ENCODE measurements around the gene SUN3. TPM values are rescaled to one million over a fixed set of nuclear protein-coding genes. Genes with fewer than 3 reads are reported as not detected.
A peak's percentile ranks its signal among the peaks of the same experiment; 100 is the strongest.

Gene SUN3
- total RNA-seq, 1 experiment from 2014 or later, result not detected

DNA sequence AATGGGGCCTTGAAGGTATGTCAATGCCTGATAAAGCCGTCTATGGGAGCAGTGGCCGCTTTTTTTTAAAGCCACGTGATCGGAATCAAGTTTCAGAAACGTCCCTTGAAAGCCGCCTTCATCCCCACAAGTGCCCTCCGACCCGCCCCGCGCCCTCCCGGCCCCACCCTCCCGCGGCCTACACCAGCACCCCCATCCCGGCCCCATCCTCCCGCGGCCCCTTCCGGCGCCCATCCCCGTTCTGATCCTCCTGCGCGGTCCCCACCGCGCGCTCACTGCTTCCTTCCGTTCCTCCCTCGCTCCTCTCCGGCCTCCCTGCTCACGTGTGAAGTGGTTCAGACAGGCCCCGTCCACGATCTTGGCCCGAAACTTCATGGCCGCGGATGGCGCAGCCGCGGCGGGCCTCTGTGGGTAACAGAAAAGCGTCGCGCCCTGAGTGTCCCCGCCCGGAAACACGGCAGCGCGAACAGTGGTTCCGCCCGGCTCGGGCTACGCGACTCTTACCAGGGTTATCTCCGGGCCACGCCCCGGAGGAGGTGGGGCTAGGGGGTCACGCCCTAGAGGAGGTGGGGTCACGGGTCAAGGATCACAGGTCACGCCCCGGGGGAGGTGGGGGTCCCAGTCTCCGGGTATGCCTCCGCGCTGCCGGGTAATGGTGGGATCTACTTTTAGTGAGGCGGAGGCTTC lies 49.6 kb downstream of the SUN3 start, which contains the start of gene HUS1 (continued):
- TF ChIP-seq, protein P1, sequence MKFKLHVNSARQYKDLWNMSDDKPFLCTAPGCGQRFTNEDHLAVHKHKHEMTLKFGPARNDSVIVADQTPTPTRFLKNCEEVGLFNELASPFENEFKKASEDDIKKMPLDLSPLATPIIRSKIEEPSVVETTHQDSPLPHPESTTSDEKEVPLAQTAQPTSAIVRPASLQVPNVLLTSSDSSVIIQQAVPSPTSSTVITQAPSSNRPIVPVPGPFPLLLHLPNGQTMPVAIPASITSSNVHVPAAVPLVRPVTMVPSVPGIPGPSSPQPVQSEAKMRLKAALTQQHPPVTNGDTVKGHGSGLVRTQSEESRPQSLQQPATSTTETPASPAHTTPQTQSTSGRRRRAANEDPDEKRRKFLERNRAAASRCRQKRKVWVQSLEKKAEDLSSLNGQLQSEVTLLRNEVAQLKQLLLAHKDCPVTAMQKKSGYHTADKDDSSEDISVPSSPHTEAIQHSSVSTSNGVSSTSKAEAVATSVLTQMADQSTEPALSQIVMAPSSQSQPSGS (CRISPR knock-in tag; IDR thresholded peaks at IDR 0.05; ENCODE audit: borderline replicate concordance, low read depth), result no peak
- TF ChIP-seq, protein P2, sequence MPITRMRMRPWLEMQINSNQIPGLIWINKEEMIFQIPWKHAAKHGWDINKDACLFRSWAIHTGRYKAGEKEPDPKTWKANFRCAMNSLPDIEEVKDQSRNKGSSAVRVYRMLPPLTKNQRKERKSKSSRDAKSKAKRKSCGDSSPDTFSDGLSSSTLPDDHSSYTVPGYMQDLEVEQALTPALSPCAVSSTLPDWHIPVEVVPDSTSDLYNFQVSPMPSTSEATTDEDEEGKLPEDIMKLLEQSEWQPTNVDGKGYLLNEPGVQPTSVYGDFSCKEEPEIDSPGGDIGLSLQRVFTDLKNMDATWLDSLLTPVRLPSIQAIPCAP (CRISPR knock-in tag; IDR thresholded peaks at IDR 0.05), result peak; percentile 31; the same call in 1 of the 2 replicates
- TF ChIP-seq TEAD1 (CRISPR knock-in tag; IDR thresholded peaks at IDR 0.05) (no peak), ZNF317 (CRISPR knock-in tag; IDR thresholded peaks at IDR 0.05; ENCODE audit: borderline replicate concordance, low read depth) (no peak), IRF2 (CRISPR knock-in tag; IDR thresholded peaks at IDR 0.05; ENCODE audit: borderline replicate concordance, low read depth) (no peak), SP1 (CRISPR knock-in tag; conservative IDR thresholded peaks at IDR 0.05) (peak; percentile 98), CREB1 (CRISPR knock-in tag; IDR thresholded peaks at IDR 0.05) (peak; percentile 31; the same call in 1 of the 2 replicates), ZBTB21 (CRISPR knock-in tag; IDR thresholded peaks at IDR 0.05; ENCODE audit: borderline replicate concordance) (peak; percentile 41; the same call in 1 of the 2 replicates), JUN (CRISPR knock-in tag; IDR thresholded peaks at IDR 0.05) (no peak), ZNF138 (CRISPR knock-in tag; conservative IDR thresholded peaks at IDR 0.05) (no peak), ATF1 (CRISPR knock-in tag; IDR thresholded peaks at IDR 0.05) (no peak), ESRRA (CRISPR knock-in tag; IDR thresholded peaks at IDR 0.05; ENCODE audit: borderline replicate concordance) (no peak), NR3C1 (CRISPR knock-in tag; conservative IDR thresholded peaks at IDR 0.05; ENCODE audit: low read depth) (no peak), CBFB (CRISPR knock-in tag; IDR thresholded peaks at IDR 0.05; ENCODE audit: low read depth) (0 out of 2 replicates have a peak, but pooled peaks have one; percentile 85), E2F1 (CRISPR knock-in tag; IDR thresholded peaks at IDR 0.05) (no peak), SMAD4 (CRISPR knock-in tag; IDR thresholded peaks at IDR 0.05) (no peak), ZNF423 (CRISPR knock-in tag; IDR thresholded peaks at IDR 0.05) (no peak), NFATC4 (CRISPR knock-in tag; IDR thresholded peaks at IDR 0.05) (no peak), TEAD4 (CRISPR knock-in tag; IDR thresholded peaks at IDR 0.05) (no peak), ZNF671 (CRISPR knock-in tag; IDR thresholded peaks at IDR 0.05) (no peak)
- TF ChIP-seq, protein P3, sequence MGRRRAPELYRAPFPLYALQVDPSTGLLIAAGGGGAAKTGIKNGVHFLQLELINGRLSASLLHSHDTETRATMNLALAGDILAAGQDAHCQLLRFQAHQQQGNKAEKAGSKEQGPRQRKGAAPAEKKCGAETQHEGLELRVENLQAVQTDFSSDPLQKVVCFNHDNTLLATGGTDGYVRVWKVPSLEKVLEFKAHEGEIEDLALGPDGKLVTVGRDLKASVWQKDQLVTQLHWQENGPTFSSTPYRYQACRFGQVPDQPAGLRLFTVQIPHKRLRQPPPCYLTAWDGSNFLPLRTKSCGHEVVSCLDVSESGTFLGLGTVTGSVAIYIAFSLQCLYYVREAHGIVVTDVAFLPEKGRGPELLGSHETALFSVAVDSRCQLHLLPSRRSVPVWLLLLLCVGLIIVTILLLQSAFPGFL (CRISPR knock-in tag; IDR thresholded peaks at IDR 0.05; ENCODE audit: borderline replicate concordance), result no peak
- TF ChIP-seq, protein P4, sequence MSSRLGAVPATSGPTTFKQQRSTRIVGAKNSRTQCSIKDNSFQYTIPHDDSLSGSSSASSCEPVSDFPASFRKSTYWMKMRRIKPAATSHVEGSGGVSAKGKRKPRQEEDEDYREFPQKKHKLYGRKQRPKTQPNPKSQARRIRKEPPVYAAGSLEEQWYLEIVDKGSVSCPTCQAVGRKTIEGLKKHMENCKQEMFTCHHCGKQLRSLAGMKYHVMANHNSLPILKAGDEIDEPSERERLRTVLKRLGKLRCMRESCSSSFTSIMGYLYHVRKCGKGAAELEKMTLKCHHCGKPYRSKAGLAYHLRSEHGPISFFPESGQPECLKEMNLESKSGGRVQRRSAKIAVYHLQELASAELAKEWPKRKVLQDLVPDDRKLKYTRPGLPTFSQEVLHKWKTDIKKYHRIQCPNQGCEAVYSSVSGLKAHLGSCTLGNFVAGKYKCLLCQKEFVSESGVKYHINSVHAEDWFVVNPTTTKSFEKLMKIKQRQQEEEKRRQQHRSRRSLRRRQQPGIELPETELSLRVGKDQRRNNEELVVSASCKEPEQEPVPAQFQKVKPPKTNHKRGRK (CRISPR knock-in tag; IDR thresholded peaks at IDR 0.05; ENCODE audit: borderline replicate concordance), result no peak
- TF ChIP-seq, protein P5, sequence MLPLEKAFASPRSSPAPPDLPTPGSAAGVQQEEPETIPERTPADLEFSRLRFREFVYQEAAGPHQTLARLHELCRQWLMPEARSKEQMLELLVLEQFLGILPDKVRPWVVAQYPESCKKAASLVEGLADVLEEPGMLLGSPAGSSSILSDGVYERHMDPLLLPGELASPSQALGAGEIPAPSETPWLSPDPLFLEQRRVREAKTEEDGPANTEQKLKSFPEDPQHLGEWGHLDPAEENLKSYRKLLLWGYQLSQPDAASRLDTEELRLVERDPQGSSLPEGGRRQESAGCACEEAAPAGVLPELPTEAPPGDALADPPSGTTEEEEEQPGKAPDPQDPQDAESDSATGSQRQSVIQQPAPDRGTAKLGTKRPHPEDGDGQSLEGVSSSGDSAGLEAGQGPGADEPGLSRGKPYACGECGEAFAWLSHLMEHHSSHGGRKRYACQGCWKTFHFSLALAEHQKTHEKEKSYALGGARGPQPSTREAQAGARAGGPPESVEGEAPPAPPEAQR (CRISPR knock-in tag; IDR thresholded peaks at IDR 0.05), result no peak
- TF ChIP-seq, protein P6, sequence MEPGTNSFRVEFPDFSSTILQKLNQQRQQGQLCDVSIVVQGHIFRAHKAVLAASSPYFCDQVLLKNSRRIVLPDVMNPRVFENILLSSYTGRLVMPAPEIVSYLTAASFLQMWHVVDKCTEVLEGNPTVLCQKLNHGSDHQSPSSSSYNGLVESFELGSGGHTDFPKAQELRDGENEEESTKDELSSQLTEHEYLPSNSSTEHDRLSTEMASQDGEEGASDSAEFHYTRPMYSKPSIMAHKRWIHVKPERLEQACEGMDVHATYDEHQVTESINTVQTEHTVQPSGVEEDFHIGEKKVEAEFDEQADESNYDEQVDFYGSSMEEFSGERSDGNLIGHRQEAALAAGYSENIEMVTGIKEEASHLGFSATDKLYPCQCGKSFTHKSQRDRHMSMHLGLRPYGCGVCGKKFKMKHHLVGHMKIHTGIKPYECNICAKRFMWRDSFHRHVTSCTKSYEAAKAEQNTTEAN (CRISPR knock-in tag; IDR thresholded peaks at IDR 0.05), result peak; percentile 68; the same call in 1 of the 2 replicates
- TF ChIP-seq, protein P7, sequence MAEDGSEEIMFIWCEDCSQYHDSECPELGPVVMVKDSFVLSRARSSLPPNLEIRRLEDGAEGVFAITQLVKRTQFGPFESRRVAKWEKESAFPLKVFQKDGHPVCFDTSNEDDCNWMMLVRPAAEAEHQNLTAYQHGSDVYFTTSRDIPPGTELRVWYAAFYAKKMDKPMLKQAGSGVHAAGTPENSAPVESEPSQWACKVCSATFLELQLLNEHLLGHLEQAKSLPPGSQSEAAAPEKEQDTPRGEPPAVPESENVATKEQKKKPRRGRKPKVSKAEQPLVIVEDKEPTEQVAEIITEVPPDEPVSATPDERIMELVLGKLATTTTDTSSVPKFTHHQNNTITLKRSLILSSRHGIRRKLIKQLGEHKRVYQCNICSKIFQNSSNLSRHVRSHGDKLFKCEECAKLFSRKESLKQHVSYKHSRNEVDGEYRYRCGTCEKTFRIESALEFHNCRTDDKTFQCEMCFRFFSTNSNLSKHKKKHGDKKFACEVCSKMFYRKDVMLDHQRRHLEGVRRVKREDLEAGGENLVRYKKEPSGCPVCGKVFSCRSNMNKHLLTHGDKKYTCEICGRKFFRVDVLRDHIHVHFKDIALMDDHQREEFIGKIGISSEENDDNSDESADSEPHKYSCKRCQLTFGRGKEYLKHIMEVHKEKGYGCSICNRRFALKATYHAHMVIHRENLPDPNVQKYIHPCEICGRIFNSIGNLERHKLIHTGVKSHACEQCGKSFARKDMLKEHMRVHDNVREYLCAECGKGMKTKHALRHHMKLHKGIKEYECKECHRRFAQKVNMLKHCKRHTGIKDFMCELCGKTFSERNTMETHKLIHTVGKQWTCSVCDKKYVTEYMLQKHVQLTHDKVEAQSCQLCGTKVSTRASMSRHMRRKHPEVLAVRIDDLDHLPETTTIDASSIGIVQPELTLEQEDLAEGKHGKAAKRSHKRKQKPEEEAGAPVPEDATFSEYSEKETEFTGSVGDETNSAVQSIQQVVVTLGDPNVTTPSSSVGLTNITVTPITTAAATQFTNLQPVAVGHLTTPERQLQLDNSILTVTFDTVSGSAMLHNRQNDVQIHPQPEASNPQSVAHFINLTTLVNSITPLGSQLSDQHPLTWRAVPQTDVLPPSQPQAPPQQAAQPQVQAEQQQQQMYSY (CRISPR knock-in tag; IDR thresholded peaks at IDR 0.05), result no peak
